GM18502 (cell line): ENCODE measurements around the gene GPRC6A.
"Not testable (repeated sequence)": the region's sequence is repeated elsewhere in the genome, so short reads cannot be mapped to it uniquely, and the experiment has no call there.

Experiments
- ATAC-seq: cut with Tn5 transposase; IDR thresholded peaks from one replicate; pipeline ENCODE4 v1.9.1; 2021; ENCODE audit warnings: mild to moderate bottlenecking; ENCODE audit not compliant: unreplicated experiment, poor library complexity

Gene GPRC6A, protein sequence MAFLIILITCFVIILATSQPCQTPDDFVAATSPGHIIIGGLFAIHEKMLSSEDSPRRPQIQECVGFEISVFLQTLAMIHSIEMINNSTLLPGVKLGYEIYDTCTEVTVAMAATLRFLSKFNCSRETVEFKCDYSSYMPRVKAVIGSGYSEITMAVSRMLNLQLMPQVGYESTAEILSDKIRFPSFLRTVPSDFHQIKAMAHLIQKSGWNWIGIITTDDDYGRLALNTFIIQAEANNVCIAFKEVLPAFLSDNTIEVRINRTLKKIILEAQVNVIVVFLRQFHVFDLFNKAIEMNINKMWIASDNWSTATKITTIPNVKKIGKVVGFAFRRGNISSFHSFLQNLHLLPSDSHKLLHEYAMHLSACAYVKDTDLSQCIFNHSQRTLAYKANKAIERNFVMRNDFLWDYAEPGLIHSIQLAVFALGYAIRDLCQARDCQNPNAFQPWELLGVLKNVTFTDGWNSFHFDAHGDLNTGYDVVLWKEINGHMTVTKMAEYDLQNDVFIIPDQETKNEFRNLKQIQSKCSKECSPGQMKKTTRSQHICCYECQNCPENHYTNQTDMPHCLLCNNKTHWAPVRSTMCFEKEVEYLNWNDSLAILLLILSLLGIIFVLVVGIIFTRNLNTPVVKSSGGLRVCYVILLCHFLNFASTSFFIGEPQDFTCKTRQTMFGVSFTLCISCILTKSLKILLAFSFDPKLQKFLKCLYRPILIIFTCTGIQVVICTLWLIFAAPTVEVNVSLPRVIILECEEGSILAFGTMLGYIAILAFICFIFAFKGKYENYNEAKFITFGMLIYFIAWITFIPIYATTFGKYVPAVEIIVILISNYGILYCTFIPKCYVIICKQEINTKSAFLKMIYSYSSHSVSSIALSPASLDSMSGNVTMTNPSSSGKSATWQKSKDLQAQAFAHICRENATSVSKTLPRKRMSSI

DNA sequence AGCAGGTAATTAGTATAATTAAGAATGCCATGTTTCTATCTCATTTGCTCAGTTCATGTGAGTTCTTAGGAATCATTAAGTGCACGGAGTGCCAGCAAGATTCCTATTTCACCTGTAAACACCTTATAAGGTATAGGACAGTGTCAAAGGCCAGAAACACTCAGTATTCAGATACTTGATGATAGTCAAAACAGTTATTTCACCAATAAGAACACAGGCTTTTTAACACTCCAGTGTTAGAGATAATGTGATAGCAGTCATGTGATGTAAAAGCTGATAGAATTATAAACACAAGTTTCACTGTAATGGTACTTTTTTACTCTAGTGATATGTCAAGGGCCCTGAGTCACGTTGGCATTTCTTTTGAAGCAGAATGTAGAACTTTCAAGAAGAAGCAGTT, at the start of gene GPRC6A:
GPRC6A (minus strand) TSS at position 101 of the 400 bp plus-strand sequence; CDS start at position 31, 70 bp downstream.
- ATAC-seq = no peak

DNA sequence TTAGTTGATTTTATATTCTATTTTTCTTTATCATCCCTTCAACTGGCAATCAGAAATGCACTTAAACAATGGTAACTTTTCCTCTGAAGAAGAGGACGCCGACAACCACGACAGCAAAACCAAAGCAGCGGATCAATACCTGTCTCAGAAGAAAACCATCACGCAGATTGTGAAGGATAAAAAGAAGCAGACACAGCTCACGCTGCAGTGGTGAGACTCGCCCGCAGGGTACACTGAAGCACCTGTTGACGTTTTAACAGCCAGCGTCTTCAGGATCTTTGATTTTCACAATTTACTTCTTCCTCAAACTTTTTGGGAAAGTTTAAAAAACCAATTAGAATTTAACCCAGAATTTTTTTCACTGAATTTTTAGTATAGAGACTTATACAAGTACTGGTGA, 48.9 kb upstream of the GPRC6A start:
- ATAC-seq = no peak

DNA sequence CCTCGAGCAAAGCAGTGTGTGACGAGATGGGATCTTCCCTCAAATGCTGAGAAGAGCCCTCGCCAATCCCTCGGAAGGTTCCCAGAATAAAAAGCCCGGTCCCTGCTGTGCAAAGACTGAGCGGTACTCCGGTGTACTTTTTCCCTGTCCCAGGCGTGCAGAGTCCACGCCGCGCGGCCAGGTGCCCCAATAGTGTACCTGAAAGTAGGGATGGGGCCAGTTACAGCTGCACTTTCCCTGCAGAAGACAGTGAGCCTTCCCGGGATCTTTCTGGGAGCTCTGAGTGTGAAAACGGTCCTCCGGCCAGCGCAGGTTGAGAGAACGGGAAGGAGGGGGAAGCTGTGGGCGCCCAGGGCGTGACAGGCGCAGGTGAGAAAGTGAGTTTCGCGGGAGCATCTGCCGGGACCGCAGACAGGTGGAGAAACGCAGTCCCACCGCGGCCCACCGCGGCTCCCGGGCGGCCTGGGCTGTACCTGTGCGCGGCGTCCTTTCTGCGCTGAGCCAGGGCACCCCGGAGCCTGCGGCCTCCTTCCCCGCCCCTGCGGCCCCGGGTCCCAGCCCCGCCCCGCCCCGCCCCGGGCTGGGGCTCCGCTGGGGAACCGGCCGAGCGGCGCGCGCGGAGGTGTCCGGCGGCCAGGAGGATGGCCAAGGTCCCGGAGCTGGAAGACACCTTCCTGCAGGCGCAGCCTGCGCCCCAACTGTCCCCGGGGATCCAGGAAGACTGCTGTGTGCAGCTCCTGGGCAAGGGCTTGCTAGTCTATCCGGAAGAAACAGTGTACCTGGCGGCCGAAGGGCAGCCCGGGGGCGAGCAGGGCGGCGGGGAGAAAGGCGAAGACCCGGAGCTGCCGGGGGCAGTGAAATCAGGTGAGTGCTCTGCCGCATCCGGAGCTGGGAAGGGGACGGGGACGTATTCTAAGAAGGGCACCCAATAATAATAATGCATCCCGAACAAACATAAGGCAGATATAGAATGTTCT, 48.0 kb upstream of the GPRC6A start, which contains the start of gene RFX6:
RFX6 (plus strand) TSS at position 608 of the 977 bp plus-strand sequence; CDS start at position 642, 34 bp downstream.
- no peak for ATAC-seq

DNA sequence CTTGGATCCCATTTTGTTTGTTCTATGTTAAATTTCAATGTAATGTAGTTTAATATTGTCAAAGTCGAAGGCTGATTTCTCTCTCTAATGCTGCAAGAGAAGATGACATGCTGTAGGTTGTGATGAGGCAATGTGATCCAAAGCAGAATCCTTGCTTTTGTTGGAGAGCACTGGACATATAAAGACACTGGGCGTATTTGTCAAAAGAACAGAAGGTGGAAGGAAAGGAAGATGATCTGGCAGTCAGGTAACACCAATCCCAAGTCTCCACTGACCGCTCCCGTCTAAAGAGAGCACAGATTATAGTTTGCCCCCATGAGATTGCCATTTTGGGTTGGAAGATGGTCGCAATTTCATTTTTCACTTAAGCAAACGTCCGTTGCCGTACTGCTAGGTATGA, 47.2 kb upstream of the GPRC6A start:
- no peak for ATAC-seq

DNA sequence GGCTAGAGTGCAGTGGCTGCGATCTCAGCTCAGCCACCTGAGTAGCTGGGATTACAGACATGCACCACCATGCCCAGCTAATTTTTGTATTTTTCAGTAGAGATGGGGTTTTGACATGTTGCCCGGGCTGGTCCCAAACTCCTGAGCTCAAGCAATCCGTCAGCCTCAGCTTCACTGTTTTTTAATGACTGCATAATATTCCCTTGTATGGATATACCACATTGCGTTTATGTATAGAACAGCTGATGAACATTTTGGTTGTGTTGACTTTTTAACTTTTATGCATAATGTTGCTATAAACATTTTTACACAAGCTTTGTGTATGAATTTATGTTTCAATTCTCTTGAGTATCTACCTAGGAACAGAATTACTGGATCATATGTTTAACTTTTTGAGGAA, 43.9 kb upstream of the GPRC6A start:
- ATAC-seq = no peak

DNA sequence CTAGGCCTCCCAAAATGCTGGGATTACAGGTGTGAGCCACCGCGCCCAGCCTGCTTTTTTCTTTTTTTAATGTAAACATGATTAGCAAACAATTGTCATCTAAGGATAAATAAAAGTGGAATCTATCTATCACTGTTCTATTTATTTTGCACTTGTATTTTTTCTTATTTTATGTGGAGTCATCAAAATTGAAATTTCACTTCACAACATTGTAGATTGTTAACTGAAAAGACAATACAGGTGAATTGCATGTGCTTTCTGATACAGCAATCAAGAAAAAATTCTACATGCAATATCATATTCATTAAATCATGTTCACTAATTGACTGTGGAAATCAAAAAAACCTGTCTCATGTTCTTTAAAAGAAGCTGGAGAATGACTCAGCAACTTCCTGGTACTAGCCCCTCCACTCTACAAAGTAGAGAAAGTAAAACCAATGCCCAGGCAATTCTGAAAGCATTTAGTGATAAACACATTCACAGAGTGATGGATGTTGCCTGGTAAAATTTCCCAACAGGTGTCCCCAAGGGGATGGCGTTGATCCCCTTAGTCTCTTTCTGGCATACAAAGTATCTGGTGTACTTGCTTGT, 37.5 kb upstream of the GPRC6A start:
- peak; percentile 80 for ATAC-seq

DNA sequence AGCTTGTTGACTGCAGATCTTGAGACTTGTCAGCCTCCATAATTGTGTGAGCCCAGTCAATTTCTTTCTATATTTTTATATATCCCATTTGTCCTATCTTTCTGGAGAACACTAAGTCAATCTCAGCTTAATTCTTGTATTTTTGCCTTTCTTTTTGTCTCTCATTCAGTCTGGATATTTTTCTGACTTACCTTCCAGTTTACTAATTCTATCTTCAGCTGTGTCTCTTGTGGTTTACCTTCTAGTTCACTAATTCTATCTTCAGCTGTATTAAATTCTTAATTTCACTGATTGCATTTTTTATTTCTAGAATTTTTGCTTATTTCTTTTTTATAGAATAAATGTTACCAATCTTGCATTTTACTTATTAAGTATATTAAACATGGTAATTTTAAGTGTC, 30.4 kb upstream of the GPRC6A start:
- ATAC-seq = no peak

DNA sequence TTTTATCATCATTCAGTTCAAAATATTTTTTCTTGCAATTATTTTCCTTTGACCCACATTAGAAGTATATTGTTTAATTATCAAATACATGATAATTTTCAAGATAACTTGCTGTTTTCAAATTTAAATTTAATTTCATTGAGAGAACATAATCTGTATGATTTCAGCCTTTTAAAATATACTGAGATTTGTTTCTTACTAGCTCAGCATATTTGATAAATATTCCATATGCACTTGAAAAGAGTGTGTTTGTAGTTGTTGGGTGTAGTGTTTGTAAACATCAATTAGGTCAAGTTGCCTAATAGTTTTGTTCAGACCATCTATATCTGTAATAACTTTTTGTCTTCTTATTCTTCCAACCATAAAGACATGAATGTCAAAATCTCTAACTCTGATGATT, 29.2 kb upstream of the GPRC6A start:
- no peak for ATAC-seq

DNA sequence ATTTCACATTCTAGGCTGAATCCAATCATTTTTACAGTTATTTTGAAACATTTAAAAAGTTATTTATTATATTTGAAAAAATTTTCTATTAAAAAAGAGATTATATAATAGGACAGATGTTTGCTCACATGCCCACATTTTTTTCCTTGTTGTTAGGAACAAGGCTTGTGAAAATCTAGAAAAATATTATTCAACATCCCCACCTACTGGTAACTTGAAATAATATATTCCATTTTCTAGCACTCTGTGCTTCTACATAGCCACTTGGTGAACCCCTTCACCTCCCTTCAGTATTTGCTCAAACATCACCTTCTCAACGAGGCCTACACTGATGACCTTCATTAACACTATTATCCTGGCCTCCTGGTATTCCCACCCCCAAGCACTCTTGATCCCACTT, 18.3 kb upstream of the GPRC6A start:
- ATAC-seq = peak; percentile 76

DNA sequence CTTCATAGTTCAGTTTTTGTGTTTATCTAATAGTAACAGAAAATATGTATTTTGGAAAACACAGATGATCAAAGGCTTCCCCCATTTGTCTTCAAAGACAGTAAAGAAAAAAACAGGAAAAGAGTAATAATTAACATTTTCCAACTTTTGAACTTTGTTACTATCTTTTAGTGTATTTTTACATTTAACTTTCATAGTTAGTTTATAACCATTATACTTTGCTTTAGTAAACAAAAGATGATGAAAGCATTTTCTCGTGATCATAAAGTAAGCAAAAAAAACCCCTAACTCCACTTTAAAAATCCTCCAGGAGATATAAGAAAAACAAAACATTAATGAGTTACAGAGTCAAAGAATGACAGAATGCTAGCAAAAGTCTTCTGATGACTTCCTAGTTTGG, 13.6 kb upstream of the GPRC6A start:
- ATAC-seq = no peak

DNA sequence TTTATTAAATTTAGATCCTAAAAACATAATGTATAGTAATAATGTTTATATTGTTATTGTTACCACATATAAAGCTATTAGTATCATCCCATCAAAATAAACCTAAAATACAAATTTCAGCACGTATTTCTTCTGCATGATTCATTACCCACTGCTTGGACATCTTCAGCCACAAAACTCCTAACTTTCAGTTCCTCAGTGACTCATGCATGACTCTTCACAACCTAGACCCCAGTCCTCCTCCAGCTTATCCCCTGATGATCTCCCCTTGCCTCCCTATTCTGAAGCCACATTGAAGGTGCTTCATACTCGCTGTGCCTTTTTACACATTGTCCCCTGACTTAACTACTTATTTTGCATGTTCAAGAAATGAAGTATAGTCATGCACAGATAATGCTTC, 11.2 kb upstream of the GPRC6A start:
- no peak for ATAC-seq

DNA sequence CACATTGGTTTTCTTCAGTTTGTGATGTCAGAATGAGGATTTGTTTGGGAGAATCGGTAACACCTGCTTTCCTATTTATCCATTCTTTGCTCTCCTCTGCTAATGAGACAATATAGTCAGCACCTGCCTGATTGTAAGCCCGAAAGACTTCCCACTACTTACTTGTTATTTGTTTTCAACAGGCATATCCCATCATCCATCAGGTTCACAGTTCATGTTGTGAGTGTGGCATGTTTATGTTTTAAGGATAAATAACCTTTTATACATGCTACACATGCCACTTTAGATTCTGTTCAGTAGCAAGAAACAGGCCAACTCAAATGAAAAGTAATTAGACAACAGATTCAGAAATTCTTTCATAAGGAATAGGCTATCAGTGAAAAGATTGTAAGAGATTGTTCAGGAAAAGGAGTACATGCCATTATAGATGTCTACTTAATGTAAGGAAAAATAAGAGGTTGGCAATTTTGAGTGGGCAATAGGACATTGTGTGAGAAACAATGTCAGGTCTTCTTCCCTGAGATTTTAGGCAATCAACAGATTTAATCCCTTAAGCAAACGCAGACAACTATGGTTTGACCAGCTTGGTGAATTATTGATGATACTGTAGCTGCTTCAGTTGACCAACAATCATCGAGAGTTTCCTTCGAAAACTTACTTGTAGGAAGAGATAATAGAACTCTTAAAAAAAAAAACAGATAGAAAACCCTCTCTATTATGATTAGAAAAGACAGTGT, 7.9 kb upstream of the GPRC6A start:
- no peak for ATAC-seq

DNA sequence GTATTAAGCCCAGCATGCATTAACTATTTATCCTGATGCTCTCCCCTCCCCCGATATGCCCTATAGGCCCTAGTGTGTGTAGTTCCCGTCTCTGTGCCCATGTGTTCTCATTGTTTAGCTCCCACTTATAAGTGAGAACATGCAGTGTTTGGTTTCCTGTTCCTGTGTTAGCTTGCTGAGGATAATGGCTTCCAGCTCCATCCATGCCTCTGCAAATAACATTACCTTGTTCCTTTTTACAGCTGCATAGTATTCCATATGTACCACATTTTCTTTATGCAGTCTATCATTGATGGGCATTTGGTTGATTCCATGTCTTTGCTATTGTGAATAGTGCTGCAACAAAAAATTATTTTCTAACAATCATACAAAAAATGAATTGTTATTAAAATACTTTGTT, 5.6 kb upstream of the GPRC6A start:
- ATAC-seq = not testable (repeated sequence)

DNA sequence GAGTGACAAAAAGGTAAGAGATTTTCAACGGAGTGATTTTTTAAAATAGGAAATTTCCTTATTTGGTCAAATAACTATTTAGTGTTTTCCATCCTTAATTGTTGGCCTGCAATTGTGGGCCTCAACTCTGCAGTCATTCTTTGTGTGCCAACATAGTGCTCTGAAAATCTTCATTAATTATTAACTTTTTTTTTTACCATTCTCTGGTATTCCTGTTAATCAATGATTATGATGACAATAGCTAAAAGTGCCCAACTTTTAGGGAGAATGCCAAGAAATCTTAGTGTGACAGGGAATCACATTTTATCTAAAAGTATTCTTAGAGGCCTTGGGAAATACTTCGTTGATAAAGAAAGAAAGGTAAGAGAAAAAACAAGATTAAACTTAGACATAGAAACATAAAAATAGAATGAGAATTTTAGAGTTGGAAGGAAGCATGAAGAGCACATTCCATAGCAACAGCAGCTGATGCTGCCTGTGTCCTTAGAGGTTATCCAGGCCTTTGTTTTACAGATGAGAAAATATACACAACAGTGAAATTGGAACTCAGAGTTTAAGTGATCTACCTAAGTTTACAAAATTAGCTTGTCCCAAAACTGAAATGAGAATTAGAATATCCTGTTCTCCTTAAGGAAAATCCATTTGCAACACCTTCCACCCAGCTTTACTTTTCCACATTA, 1.2 kb downstream of the GPRC6A start:
- ATAC-seq = no peak

DNA sequence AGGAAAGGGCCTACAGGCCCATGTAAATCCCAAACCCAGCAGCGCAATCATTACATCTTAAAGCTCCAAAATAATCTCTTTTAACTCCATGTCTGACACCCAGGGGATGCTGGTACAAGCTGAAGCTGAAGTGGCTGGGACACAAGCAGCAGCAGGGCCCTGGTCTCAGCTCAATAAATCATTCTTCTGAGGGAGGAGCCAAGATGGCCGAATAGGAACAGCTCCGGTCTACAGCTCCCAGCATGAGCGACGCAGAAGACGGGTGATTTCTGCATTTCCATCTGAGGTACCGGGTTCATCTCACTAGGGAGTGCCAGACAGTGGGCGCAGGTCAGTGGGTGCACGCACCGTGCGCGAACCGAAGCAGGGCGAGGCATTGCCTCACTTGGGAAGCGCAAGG, 12.5 kb downstream of the GPRC6A start:
- not testable (repeated sequence) for ATAC-seq

DNA sequence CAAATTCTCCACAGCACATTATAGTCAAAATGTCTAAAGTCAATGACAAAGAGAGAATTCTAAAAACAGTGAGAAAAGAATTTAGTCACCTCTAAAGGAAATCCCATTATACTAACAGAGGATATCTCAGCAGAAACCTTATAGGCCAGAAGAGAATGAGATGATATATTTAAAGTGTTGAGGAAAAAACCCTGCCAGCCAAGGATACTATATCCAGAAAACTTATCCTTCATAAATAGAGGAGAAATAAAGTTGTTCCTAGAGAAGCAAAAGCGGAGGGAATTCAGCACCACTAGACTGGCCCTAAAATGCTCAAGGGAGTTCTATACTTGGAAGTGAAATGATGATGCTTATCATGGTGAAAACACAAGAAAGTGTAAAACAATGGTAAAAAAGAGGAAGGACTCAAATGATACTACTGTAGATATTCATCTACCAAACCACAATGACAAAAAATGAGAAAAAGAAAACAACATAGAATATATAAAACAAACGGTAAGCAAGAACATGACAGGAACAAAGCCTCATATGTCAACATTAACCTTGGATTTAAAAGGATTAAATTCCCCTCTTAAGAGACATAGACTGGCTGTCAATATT, 16.7 kb downstream of the GPRC6A start:
- ATAC-seq = peak; percentile 52

DNA sequence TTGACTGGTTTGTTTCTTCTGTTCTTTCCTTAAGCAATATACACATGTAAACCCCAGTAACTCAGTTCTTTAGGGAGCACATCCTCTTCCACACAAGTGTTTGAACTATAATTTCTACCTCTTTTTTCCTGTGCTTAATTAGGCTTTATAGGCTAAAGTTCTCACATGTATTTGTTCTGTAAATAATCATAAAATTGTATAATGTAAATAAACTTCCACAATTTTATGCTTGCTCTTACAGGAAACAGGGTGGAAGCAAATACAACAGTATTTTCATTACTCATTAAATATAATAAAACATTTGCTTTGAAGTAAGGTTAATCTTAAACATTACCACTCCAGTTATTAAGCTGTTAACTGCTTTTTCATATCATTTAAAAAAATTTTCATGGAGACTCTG, 26.9 kb downstream of the GPRC6A start:
- ATAC-seq = no peak

DNA sequence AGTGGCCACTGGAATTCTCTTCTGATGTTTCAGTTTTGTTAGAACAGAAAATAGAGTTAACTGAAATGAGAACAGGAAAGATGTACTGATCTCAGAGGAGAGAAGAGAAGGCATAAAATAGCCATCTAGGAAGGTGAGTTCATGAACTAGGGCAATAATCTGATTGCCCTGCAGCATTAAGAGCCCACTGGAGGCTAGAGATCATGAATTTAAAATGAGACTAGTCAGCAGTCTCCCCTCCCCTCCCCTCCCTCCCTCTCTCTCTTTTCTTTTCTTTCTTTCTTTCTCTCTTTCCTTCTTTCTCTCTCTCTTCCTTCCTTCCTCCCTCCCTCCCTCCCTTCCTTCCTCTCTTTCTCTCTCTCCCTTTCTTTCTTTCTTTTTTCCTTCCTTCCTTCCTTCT, 28.9 kb downstream of the GPRC6A start:
- ATAC-seq = no peak
